Calu3 (cell line): Measurements from ENCODE around the gene MFSD12. TPM values are rescaled to one million over a fixed set of nuclear protein-coding genes. Genes with fewer than 3 reads are reported as not detected.
A peak's percentile ranks its signal among the peaks of the same experiment; 100 is the strongest.

Experiments used
- BruUV-seq: library from RNA; stranded (reverse); fragments of 400-500 nt; replicated peaks from 2 replicates; lab custom pipeline; 2021; lab: Mats Ljungman, UMichigan
- CTCF ChIA-PET: fragments of 300-600 bp; sonication (Branson Sonifier 250); formaldehyde crosslinking; loops from one replicate; lab custom pipeline; 2022; ENCODE audit warnings: antibody characterized with exemption; lab: Charles Lee
- DNase-seq: peaks from one replicate; pipeline ENCODE4 v3.0.0; 2022
- H3K27ac Mint-ChIP-seq: one replicate; pipeline ENCODE4 v1.8.0; 2022; ENCODE audit warnings: mixed read lengths; ENCODE audit not compliant: unreplicated experiment
- H3K27me3 Mint-ChIP-seq: one replicate; pipeline ENCODE4 v1.8.0; 2022; ENCODE audit warnings: mixed read lengths; ENCODE audit not compliant: unreplicated experiment
- H3K36me3 Mint-ChIP-seq: one replicate; pipeline ENCODE4 v1.8.0; 2022; ENCODE audit warnings: mild to moderate bottlenecking, moderate library complexity, mixed read lengths; ENCODE audit not compliant: insufficient read depth, unreplicated experiment
- H3K4me1 Mint-ChIP-seq: one replicate; pipeline ENCODE4 v1.8.0; 2022; ENCODE audit warnings: mild to moderate bottlenecking, low read depth, mixed read lengths; ENCODE audit not compliant: unreplicated experiment
- H3K4me3 Mint-ChIP-seq: one replicate; pipeline ENCODE4 v1.8.0; 2022; ENCODE audit warnings: mild to moderate bottlenecking, low read depth, moderate library complexity, mixed read lengths; ENCODE audit not compliant: unreplicated experiment
- H3K9me3 Mint-ChIP-seq: one replicate; pipeline ENCODE4 v1.8.0; 2022; ENCODE audit warnings: low read depth, mixed read lengths; ENCODE audit not compliant: unreplicated experiment
- CTCF ChIP-seq: fragments of 200-600 bp; IDR thresholded peaks from one replicate; pipeline ENCODE4 v1.8.0; 2022; ENCODE audit warnings: antibody characterized with exemption; ENCODE audit not compliant: unreplicated experiment
- intact Hi-C: fragments of 100-400 bp; cut with micrococcal nuclease; formaldehyde crosslinking; loops from one replicate; pipeline ENCODE4 v1.10.0; 2022; ENCODE audit not compliant: unreplicated experiment
- total RNA-seq: library from RNA; stranded (reverse); gene quantifications from 2 replicates; pipeline ENCODE4 v1.2.3, GENCODE V29; 2022

MFSD12 gene
- total RNA-seq, 1 experiment from 2014 or later, result 105 TPM

GRCh38 chr19:3545669-3546034 is 11.7 kb downstream of the MFSD12 start:
- TF ChIP-seq CTCF, result no peak
- peaks cover 12% of the 10 kb centered on the region for H3K4me1 Mint-ChIP-seq
- H3K4me3 Mint-ChIP-seq, result no peak overlapping the region
- H3K27me3 Mint-ChIP-seq, result no peaks in the 10 kb centered on the region
- no TSS peak for BruUV-seq
- H3K36me3 Mint-ChIP-seq, result peaks cover 25% of the 10 kb centered on the region
- intact Hi-C loops, result no loop called here
- CTCF ChIA-PET, result interaction anchor here (1.0 to 1.1 kb wide), 2 partner anchors 9 to 23 kb away, joined by 3 read pairs; no protein-coding TSS in a partner anchor
- no peak for DNase-seq
- H3K27ac Mint-ChIP-seq, result no peak overlapping the region
- no peaks in the 10 kb centered on the region for H3K9me3 Mint-ChIP-seq

DNA sequence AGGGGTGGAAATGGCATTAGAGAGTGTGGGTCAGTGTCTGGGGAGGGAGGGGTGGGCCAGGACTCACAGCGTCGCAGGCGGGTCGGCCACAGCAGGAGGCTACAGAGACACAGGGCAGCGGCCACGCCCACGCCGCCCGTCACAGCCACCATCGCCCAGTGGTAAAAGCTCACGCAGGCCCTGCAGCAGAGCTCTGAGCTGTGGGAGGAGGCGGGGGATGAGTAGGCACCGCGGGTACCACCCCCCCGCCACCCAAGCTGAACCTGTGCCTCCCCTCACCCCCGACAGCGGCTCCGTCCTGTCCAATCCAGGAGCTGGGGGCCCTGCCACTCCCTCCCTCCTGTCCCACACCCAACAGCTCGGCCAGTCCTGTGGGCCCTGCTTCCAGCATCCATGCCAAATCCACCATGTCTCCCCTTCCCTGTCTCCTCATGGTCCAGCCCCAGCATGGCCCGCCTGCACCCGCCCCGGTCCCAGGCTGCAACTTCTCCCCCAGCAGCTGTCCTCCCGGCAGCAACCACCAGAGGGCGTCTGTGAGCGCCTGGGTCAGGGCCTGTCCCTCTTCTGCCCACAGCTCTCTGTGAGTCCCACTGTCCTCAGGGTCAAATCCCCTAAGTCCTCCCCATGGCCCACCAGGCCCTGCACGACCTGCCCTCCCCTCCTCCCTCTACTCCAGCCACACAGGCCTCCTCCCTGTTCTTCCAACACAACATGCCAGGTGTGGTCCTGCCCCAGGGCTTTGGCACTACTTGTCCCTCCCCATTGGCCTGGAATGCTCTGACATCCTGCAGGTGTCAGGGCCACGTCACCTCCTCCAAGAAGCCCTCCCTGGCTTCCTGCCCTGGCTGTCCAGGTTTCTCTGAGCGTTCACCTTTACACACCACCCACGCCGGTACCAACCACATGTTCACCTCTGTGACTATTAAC is 12.4 kb downstream of the MFSD12 start:
- Mint-ChIP-seq H3K27me3 (no peaks in the 10 kb centered on the region), H3K36me3 (peaks cover 28% of the 10 kb centered on the region), H3K9me3 (no peaks in the 10 kb centered on the region), H3K4me3 (no peak overlapping the region), H3K27ac (no peak overlapping the region), H3K4me1 (peaks cover 12% of the 10 kb centered on the region)
- BruUV-seq, result no TSS peak
- TF ChIP-seq CTCF, result peak; percentile 75
- intact Hi-C loops, result no loop called here
- DNase-seq, result peak; percentile 80
- CTCF ChIA-PET, result interaction anchor here (0.6 to 1.1 kb wide), 6 partner anchors 8 to 260 kb away, joined by 3 to 6 read pairs (median 3); no protein-coding TSS in a partner anchor

GRCh38 chr19:3544058-3544376 is 13.4 kb downstream of the MFSD12 start:
- H3K36me3 Mint-ChIP-seq, result peaks cover 37% of the 10 kb centered on the region
- no peaks in the 10 kb centered on the region for H3K9me3 Mint-ChIP-seq
- no TSS peak for BruUV-seq
- CTCF ChIA-PET, result no interaction called here
- H3K27ac Mint-ChIP-seq, result no peak overlapping the region
- intact Hi-C loops, result no loop called here
- peaks cover 12% of the 10 kb centered on the region for H3K4me1 Mint-ChIP-seq
- no peak overlapping the region for H3K4me3 Mint-ChIP-seq
- no peaks in the 10 kb centered on the region for H3K27me3 Mint-ChIP-seq
- no peak for TF ChIP-seq CTCF
- DNase-seq, result no peak

GRCh38 chr19:3543150-3544057 is 14.0 kb downstream of the MFSD12 start:
- Mint-ChIP-seq H3K27ac (no peak overlapping the region), H3K27me3 (no peaks in the 10 kb centered on the region), H3K36me3 (peaks cover 39% of the 10 kb centered on the region), H3K4me1 (peaks cover 12% of the 10 kb centered on the region), H3K4me3 (no peak overlapping the region), H3K9me3 (no peaks in the 10 kb centered on the region)
- BruUV-seq, result no TSS peak
- DNase-seq, result no peak
- CTCF ChIA-PET, result no interaction called here
- TF ChIP-seq CTCF, result no peak
- intact Hi-C loops, result no loop called here
